K562 (cell line): ENCODE results near the gene BAK1. TPM values are rescaled to one million over a fixed set of nuclear protein-coding genes. Genes with fewer than 3 reads are reported as not detected.

Source experiments
- FOS ChIP-seq: IDR thresholded peaks from 3 replicates; pipeline ENCODE4 v1.6.1; 2011; ENCODE audit not compliant: insufficient read length; ENCODE audit errors: extremely low read depth
- FOXA1 ChIP-seq: fragments of 450-650 bp; IDR thresholded peaks from 2 replicates; pipeline ENCODE4 v1.6.1; 2016; ENCODE audit warnings: mild to moderate bottlenecking, borderline replicate concordance
- PPARD ChIP-seq: fragments of 250-450 bp; sonication (Bioruptor Pico); IDR thresholded peaks from 2 replicates; pipeline ENCODE4 v1.8.0; 2022; ENCODE audit warnings: inconsistent platforms, mild to moderate bottlenecking, moderate library complexity
- RAD21 ChIP-seq, 2 experiments: fragments of 250-450 bp in 1 of 2; fragments of 450-650 bp in 1 of 2; sonication (Bioruptor Pico) in 1 of 2; formaldehyde crosslinking in 1 of 2; IDR thresholded peaks in 1 of 2; conservative IDR thresholded peaks in 1 of 2; 2 replicates each; pipeline versions ENCODE4 v1.4.0 to v1.8.0; 2020 to 2022; ENCODE audit warnings: mild to moderate bottlenecking in 2 of 2, moderate library complexity in 1 of 2
- SP1 ChIP-seq: sonication (generic); formaldehyde crosslinking; IDR thresholded peaks from 2 replicates; pipeline ENCODE4 v1.8.1; 2022; ENCODE audit warnings: mild to moderate bottlenecking, missing genetic modification reagents
- ZNF561 ChIP-seq: fragments of 450-650 bp; formaldehyde crosslinking; conservative IDR thresholded peaks from 2 replicates; pipeline ENCODE4 v1.4.0; 2020; ENCODE audit warnings: mild to moderate bottlenecking, moderate library complexity
- polyA plus RNA-seq, 8 experiments: library from polyadenylated mRNA; depleted of rRNA in 4 of 8; stranded (reverse) in 5 of 8; unstranded in 3 of 8; fragments of >200 nt; fragmentation: Nextera tagmentation in 2 of 8; fragmentation: Illumina TruSeq in 1 of 8; extraction: Ambion mirVana in 2 of 8; extraction: Trizol in 1 of 8; gene quantifications; 2 replicates each; pipeline versions ENCODE4 v1.2.1 to v1.2.3, GENCODE V29; 2011 to 2014; ENCODE audit warnings: inconsistent platforms in 1 of 8, missing spikeins in 1 of 8
- total RNA-seq, 7 experiments: library from RNA; depleted of rRNA in 6 of 7; stranded (reverse); fragments of >200 nt in 6 of 7; fragmentation: Illumina TruSeq in 2 of 7; extraction: Trizol in 2 of 7; gene quantifications; 2 replicates each; pipeline versions ENCODE4 v1.2.1 to v1.2.3, GENCODE V29; 2011 to 2021; ENCODE audit warnings: low replicate concordance in 1 of 7
- TF ChIP-seq, protein P1 (sequence below): fragments of 450-650 bp; IDR thresholded peaks from one replicate; pipeline ENCODE4 v1.6.1; 2018; ENCODE audit warnings: mild to moderate bottlenecking, moderate library complexity; ENCODE audit not compliant: partially characterized antibody
- TF ChIP-seq, protein P2 (sequence below): fragments of 450-650 bp; formaldehyde crosslinking; IDR thresholded peaks from 2 replicates; pipeline ENCODE4 v1.4.0; 2020; ENCODE audit warnings: mild to moderate bottlenecking, mixed read lengths
- TF ChIP-seq, protein P3 (sequence below): fragments of 450-650 bp; IDR thresholded peaks from 2 replicates; pipeline ENCODE4 v1.6.1; 2016; ENCODE audit warnings: mild to moderate bottlenecking, moderate library complexity
- TF ChIP-seq, protein P4 (sequence below): fragments of 250-450 bp; sonication (Bioruptor Pico); IDR thresholded peaks from 2 replicates; pipeline ENCODE4 v1.8.0; 2021; ENCODE audit warnings: mild to moderate bottlenecking, moderate library complexity

BAK1 gene
- total and polyA plus RNA-seq, 9 of the 15 experiments (the other 6 are each of a cell fraction or from before 2014, with no cell fraction given): 5.4 to 30.7 (median 18.9) TPM

DNA sequence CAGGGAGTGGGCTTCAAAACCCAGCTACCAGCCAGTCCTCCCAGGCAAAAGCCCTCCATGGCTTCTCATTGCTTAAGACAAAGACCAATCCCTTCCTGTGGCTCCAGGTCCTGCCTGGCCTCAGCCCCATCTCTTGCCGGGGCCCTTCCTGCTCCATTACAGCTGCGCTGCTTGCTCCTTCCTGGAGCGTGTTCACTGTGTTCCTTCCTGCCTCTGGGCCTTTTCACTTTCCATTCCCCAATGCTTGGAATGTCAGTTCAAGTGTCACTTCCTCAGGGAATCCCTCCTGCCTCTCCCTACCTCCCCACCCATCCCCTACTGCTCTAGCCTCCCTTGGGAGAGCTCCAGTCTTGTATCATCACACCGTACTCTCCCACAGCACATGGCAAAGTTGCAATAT is 30.0 kb upstream of the BAK1 start (continued):
- TF ChIP-seq RAD21 (CRISPR knock-in tag; conservative IDR thresholded peaks at IDR 0.05 in 1 of 2, IDR thresholded peaks at IDR 0.05 in 1 of 2) (no peak), SP1 (no peak), ZNF561 (CRISPR knock-in tag) (no peak), FOXA1 (no peak), PPARD (no peak), FOS (no peak)
- TF ChIP-seq, protein P1, sequence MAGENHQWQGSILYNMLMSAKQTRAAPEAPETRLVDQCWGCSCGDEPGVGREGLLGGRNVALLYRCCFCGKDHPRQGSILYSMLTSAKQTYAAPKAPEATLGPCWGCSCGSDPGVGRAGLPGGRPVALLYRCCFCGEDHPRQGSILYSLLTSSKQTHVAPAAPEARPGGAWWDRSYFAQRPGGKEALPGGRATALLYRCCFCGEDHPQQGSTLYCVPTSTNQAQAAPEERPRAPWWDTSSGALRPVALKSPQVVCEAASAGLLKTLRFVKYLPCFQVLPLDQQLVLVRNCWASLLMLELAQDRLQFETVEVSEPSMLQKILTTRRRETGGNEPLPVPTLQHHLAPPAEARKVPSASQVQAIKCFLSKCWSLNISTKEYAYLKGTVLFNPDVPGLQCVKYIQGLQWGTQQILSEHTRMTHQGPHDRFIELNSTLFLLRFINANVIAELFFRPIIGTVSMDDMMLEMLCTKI: no peak
- TF ChIP-seq, protein P2, sequence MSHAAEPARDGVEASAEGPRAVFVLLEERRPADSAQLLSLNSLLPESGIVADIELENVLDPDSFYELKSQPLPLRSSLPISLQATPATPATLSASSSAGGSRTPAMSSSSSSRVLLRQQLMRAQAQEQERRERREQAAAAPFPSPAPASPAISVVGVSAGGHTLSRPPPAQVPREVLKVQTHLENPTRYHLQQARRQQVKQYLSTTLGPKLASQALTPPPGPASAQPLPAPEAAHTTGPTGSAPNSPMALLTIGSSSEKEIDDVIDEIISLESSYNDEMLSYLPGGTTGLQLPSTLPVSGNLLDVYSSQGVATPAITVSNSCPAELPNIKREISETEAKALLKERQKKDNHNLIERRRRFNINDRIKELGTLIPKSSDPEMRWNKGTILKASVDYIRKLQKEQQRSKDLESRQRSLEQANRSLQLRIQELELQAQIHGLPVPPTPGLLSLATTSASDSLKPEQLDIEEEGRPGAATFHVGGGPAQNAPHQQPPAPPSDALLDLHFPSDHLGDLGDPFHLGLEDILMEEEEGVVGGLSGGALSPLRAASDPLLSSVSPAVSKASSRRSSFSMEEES (CRISPR knock-in tag): no peak
- TF ChIP-seq, protein P3, sequence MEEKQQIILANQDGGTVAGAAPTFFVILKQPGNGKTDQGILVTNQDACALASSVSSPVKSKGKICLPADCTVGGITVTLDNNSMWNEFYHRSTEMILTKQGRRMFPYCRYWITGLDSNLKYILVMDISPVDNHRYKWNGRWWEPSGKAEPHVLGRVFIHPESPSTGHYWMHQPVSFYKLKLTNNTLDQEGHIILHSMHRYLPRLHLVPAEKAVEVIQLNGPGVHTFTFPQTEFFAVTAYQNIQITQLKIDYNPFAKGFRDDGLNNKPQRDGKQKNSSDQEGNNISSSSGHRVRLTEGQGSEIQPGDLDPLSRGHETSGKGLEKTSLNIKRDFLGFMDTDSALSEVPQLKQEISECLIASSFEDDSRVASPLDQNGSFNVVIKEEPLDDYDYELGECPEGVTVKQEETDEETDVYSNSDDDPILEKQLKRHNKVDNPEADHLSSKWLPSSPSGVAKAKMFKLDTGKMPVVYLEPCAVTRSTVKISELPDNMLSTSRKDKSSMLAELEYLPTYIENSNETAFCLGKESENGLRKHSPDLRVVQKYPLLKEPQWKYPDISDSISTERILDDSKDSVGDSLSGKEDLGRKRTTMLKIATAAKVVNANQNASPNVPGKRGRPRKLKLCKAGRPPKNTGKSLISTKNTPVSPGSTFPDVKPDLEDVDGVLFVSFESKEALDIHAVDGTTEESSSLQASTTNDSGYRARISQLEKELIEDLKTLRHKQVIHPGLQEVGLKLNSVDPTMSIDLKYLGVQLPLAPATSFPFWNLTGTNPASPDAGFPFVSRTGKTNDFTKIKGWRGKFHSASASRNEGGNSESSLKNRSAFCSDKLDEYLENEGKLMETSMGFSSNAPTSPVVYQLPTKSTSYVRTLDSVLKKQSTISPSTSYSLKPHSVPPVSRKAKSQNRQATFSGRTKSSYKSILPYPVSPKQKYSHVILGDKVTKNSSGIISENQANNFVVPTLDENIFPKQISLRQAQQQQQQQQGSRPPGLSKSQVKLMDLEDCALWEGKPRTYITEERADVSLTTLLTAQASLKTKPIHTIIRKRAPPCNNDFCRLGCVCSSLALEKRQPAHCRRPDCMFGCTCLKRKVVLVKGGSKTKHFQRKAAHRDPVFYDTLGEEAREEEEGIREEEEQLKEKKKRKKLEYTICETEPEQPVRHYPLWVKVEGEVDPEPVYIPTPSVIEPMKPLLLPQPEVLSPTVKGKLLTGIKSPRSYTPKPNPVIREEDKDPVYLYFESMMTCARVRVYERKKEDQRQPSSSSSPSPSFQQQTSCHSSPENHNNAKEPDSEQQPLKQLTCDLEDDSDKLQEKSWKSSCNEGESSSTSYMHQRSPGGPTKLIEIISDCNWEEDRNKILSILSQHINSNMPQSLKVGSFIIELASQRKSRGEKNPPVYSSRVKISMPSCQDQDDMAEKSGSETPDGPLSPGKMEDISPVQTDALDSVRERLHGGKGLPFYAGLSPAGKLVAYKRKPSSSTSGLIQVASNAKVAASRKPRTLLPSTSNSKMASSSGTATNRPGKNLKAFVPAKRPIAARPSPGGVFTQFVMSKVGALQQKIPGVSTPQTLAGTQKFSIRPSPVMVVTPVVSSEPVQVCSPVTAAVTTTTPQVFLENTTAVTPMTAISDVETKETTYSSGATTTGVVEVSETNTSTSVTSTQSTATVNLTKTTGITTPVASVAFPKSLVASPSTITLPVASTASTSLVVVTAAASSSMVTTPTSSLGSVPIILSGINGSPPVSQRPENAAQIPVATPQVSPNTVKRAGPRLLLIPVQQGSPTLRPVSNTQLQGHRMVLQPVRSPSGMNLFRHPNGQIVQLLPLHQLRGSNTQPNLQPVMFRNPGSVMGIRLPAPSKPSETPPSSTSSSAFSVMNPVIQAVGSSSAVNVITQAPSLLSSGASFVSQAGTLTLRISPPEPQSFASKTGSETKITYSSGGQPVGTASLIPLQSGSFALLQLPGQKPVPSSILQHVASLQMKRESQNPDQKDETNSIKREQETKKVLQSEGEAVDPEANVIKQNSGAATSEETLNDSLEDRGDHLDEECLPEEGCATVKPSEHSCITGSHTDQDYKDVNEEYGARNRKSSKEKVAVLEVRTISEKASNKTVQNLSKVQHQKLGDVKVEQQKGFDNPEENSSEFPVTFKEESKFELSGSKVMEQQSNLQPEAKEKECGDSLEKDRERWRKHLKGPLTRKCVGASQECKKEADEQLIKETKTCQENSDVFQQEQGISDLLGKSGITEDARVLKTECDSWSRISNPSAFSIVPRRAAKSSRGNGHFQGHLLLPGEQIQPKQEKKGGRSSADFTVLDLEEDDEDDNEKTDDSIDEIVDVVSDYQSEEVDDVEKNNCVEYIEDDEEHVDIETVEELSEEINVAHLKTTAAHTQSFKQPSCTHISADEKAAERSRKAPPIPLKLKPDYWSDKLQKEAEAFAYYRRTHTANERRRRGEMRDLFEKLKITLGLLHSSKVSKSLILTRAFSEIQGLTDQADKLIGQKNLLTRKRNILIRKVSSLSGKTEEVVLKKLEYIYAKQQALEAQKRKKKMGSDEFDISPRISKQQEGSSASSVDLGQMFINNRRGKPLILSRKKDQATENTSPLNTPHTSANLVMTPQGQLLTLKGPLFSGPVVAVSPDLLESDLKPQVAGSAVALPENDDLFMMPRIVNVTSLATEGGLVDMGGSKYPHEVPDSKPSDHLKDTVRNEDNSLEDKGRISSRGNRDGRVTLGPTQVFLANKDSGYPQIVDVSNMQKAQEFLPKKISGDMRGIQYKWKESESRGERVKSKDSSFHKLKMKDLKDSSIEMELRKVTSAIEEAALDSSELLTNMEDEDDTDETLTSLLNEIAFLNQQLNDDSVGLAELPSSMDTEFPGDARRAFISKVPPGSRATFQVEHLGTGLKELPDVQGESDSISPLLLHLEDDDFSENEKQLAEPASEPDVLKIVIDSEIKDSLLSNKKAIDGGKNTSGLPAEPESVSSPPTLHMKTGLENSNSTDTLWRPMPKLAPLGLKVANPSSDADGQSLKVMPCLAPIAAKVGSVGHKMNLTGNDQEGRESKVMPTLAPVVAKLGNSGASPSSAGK: no peak
- TF ChIP-seq, protein P4, sequence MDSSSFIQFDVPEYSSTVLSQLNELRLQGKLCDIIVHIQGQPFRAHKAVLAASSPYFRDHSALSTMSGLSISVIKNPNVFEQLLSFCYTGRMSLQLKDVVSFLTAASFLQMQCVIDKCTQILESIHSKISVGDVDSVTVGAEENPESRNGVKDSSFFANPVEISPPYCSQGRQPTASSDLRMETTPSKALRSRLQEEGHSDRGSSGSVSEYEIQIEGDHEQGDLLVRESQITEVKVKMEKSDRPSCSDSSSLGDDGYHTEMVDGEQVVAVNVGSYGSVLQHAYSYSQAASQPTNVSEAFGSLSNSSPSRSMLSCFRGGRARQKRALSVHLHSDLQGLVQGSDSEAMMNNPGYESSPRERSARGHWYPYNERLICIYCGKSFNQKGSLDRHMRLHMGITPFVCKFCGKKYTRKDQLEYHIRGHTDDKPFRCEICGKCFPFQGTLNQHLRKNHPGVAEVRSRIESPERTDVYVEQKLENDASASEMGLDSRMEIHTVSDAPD (CRISPR knock-in tag): no peak
